ENCODE data around the gene TMEM151A.
"Not testable (repeated sequence)": the region's sequence is repeated elsewhere in the genome, so short reads cannot be mapped to it uniquely, and the experiment has no call there.

Gene TMEM151A

GRCh38 chr11:66316849-66317251, 25.2 kb downstream of the TMEM151A start, which contains the start of gene CD248:
CD248 (minus strand) TSS chr11:66317044; CDS start chr11:66317027, 17 bp downstream.
- peak within 1 kb of the TSS; percentile 79 for H3K4me3 Mint-ChIP-seq
- no peaks in the 10 kb centered on the region for H3K27me3 Mint-ChIP-seq
- no peak for DNase-seq (ENCODE audit: low spot score in 2 of 2)
- peak within 1 kb of the TSS; percentile 85 for H3K27ac Mint-ChIP-seq (ENCODE audit: low read depth)
- H3K9me3 Mint-ChIP-seq: no peaks in the 10 kb centered on the region
- no peak for ATAC-seq (replicated peaks; ENCODE audit: extremely low read depth, poor library complexity, severe bottlenecking)
- peaks cover 44% of the 10 kb centered on the region for H3K4me1 Mint-ChIP-seq
- H3K36me3 Mint-ChIP-seq (ENCODE audit: insufficient read depth): peaks cover 17% of the 10 kb centered on the region

- ATAC-seq (replicated peaks; ENCODE audit: extremely low read depth, poor library complexity, severe bottlenecking) (no peak), DNase-seq (ENCODE audit: low spot score in 2 of 2) (no peak)
- H3K4me3 Mint-ChIP-seq: peak overlapping the region; percentile 61
- H3K36me3 Mint-ChIP-seq (ENCODE audit: insufficient read depth): peaks cover 17% of the 10 kb centered on the region
- peak overlapping the region; percentile 85 for H3K27ac Mint-ChIP-seq (ENCODE audit: low read depth)
- no peaks in the 10 kb centered on the region for H3K27me3 Mint-ChIP-seq
- peaks cover 40% of the 10 kb centered on the region for H3K4me1 Mint-ChIP-seq
- no peaks in the 10 kb centered on the region for H3K9me3 Mint-ChIP-seq
Measured at GRCh38 chr11:66317322-66317722, 25.6 kb downstream of the TMEM151A start.

GRCh38 chr11:66317723-66318599, 26.3 kb downstream of the TMEM151A start:
- no peaks in the 10 kb centered on the region for H3K9me3 Mint-ChIP-seq
- peak; percentile 97 for ATAC-seq (replicated peaks; ENCODE audit: extremely low read depth, poor library complexity, severe bottlenecking)
- H3K27ac Mint-ChIP-seq (ENCODE audit: low read depth): peak overlapping the region; percentile 85
- DNase-seq (ENCODE audit: low spot score in 2 of 2): peak in 1 of 2 donors; percentile 66
- peaks cover 12% of the 10 kb centered on the region for H3K36me3 Mint-ChIP-seq (ENCODE audit: insufficient read depth)
- H3K27me3 Mint-ChIP-seq: no peaks in the 10 kb centered on the region
- peak overlapping the region; percentile 61 for H3K4me3 Mint-ChIP-seq
- H3K4me1 Mint-ChIP-seq: peaks cover 37% of the 10 kb centered on the region

GRCh38 chr11:66318600-66318970, 26.9 kb downstream of the TMEM151A start:
- no peak for ATAC-seq (replicated peaks; ENCODE audit: extremely low read depth, poor library complexity, severe bottlenecking)
- Mint-ChIP-seq H3K9me3 (no peaks in the 10 kb centered on the region), H3K4me1 (peaks cover 37% of the 10 kb centered on the region), H3K27ac (ENCODE audit: low read depth) (peak overlapping the region; percentile 85), H3K4me3 (peak overlapping the region; percentile 61), H3K27me3 (no peaks in the 10 kb centered on the region), H3K36me3 (ENCODE audit: insufficient read depth) (peaks cover 12% of the 10 kb centered on the region)
- DNase-seq (ENCODE audit: low spot score in 2 of 2): no peak

GRCh38 chr11:66320289-66320688, 28.6 kb downstream of the TMEM151A start:
- H3K27me3 Mint-ChIP-seq; H3K4me3 Mint-ChIP-seq; H3K9me3 Mint-ChIP-seq; DNase-seq (ENCODE audit: low spot score in 2 of 2); H3K36me3 Mint-ChIP-seq (ENCODE audit: insufficient read depth); ATAC-seq (replicated peaks; ENCODE audit: extremely low read depth, poor library complexity, severe bottlenecking); H3K27ac Mint-ChIP-seq (ENCODE audit: low read depth): not testable (repeated sequence)
- H3K4me1 Mint-ChIP-seq: peaks cover 27% of the 10 kb centered on the region

GRCh38 chr11:66320748-66321147, 29.1 kb downstream of the TMEM151A start:
- H3K27me3 Mint-ChIP-seq; DNase-seq (ENCODE audit: low spot score in 2 of 2); H3K27ac Mint-ChIP-seq (ENCODE audit: low read depth); H3K36me3 Mint-ChIP-seq (ENCODE audit: insufficient read depth); ATAC-seq (replicated peaks; ENCODE audit: extremely low read depth, poor library complexity, severe bottlenecking); H3K9me3 Mint-ChIP-seq; H3K4me3 Mint-ChIP-seq: not testable (repeated sequence)
- H3K4me1 Mint-ChIP-seq: peaks cover 24% of the 10 kb centered on the region

GRCh38 chr11:66321606-66322005, 29.9 kb downstream of the TMEM151A start:
- Mint-ChIP-seq H3K36me3 (ENCODE audit: insufficient read depth) (no peaks in the 10 kb centered on the region), H3K9me3 (no peaks in the 10 kb centered on the region), H3K27me3 (no peaks in the 10 kb centered on the region), H3K4me1 (peaks cover 26% of the 10 kb centered on the region), H3K27ac (ENCODE audit: low read depth) (no peak overlapping the region), H3K4me3 (no peak overlapping the region)
- ATAC-seq (replicated peaks; ENCODE audit: extremely low read depth, poor library complexity, severe bottlenecking) (no peak), DNase-seq (ENCODE audit: low spot score in 2 of 2) (no peak)

GRCh38 chr11:66322732-66323427, 31.2 kb downstream of the TMEM151A start:
- H3K4me1 Mint-ChIP-seq: peaks cover 27% of the 10 kb centered on the region
- H3K27ac Mint-ChIP-seq (ENCODE audit: low read depth): no peak overlapping the region
- no peaks in the 10 kb centered on the region for H3K27me3 Mint-ChIP-seq
- H3K9me3 Mint-ChIP-seq: no peaks in the 10 kb centered on the region
- no peak for DNase-seq (ENCODE audit: low spot score in 2 of 2)
- H3K36me3 Mint-ChIP-seq (ENCODE audit: insufficient read depth): peaks cover 3% of the 10 kb centered on the region
- no peak overlapping the region for H3K4me3 Mint-ChIP-seq
- no peak for ATAC-seq (replicated peaks; ENCODE audit: extremely low read depth, poor library complexity, severe bottlenecking)

- ATAC-seq (replicated peaks; ENCODE audit: extremely low read depth, poor library complexity, severe bottlenecking) (no peak), DNase-seq (ENCODE audit: low spot score in 2 of 2) (no peak)
- Mint-ChIP-seq H3K4me3 (no peak overlapping the region), H3K9me3 (no peaks in the 10 kb centered on the region), H3K27me3 (no peaks in the 10 kb centered on the region), H3K36me3 (ENCODE audit: insufficient read depth) (peaks cover 9% of the 10 kb centered on the region), H3K4me1 (peaks cover 28% of the 10 kb centered on the region), H3K27ac (ENCODE audit: low read depth) (no peak overlapping the region)
Measured at GRCh38 chr11:66323684-66324083, 32.0 kb downstream of the TMEM151A start.

- no peak for ATAC-seq (replicated peaks; ENCODE audit: extremely low read depth, poor library complexity, severe bottlenecking)
- Mint-ChIP-seq H3K9me3 (no peaks in the 10 kb centered on the region), H3K27me3 (no peaks in the 10 kb centered on the region), H3K4me1 (peaks cover 25% of the 10 kb centered on the region), H3K36me3 (ENCODE audit: insufficient read depth) (peaks cover 9% of the 10 kb centered on the region), H3K4me3 (no peak overlapping the region), H3K27ac (ENCODE audit: low read depth) (no peak overlapping the region)
- no peak for DNase-seq (ENCODE audit: low spot score in 2 of 2)
Measured at GRCh38 chr11:66324664-66325063, 33.0 kb downstream of the TMEM151A start.

GRCh38 chr11:66325263-66325671, 33.6 kb downstream of the TMEM151A start:
- H3K27me3 Mint-ChIP-seq: no peaks in the 10 kb centered on the region
- no peaks in the 10 kb centered on the region for H3K9me3 Mint-ChIP-seq
- peaks cover 9% of the 10 kb centered on the region for H3K36me3 Mint-ChIP-seq (ENCODE audit: insufficient read depth)
- H3K4me1 Mint-ChIP-seq: peaks cover 25% of the 10 kb centered on the region
- no peak overlapping the region for H3K27ac Mint-ChIP-seq (ENCODE audit: low read depth)
- ATAC-seq (replicated peaks; ENCODE audit: extremely low read depth, poor library complexity, severe bottlenecking) (no peak), DNase-seq (ENCODE audit: low spot score in 2 of 2) (no peak)
- no peak overlapping the region for H3K4me3 Mint-ChIP-seq

GRCh38 chr11:66326261-66327111, 34.8 kb downstream of the TMEM151A start:
- DNase-seq (ENCODE audit: low spot score in 2 of 2) (no peak), ATAC-seq (replicated peaks; ENCODE audit: extremely low read depth, poor library complexity, severe bottlenecking) (no peak)
- H3K4me3 Mint-ChIP-seq: no peak overlapping the region
- no peaks in the 10 kb centered on the region for H3K27me3 Mint-ChIP-seq
- no peaks in the 10 kb centered on the region for H3K9me3 Mint-ChIP-seq
- H3K4me1 Mint-ChIP-seq: peaks cover 25% of the 10 kb centered on the region
- peak overlapping the region; percentile 78 for H3K27ac Mint-ChIP-seq (ENCODE audit: low read depth)
- H3K36me3 Mint-ChIP-seq (ENCODE audit: insufficient read depth): peaks cover 9% of the 10 kb centered on the region

All from central memory CD8-positive, alpha-beta T cell (primary cell).